Astrocyte (in vitro differentiated cells and primary cell): ENCODE measurements around the gene YPEL1. TPM values are rescaled to one million over a fixed set of nuclear protein-coding genes. Genes with fewer than 3 reads are reported as not detected.

Source experiments
- DNase-seq: peaks from one replicate; pipeline ENCODE4 v3.0.0-alpha.2; 2010; ENCODE audit warnings: low read depth
- FAIRE-seq: peaks from 2 replicates; lab custom pipeline; 2011; peaks lifted over from hg19 to GRCh38; lab: Jason Lieb, UNC
- H2AFZ ChIP-seq: 2 replicates; pipeline ENCODE4 v1.6.0; 2012; ENCODE audit warnings: low read depth, low read length, inconsistent platforms
- H3K27ac ChIP-seq: 2 replicates; pipeline ENCODE4 v1.5.1; 2011; ENCODE audit warnings: low read depth, low read length, inconsistent platforms
- H3K27me3 ChIP-seq: 2 replicates; pipeline ENCODE4 v1.6.0; 2011; ENCODE audit warnings: low read length, inconsistent platforms; ENCODE audit not compliant: insufficient read depth
- H3K36me3 ChIP-seq: 2 replicates; pipeline ENCODE4 v1.5.1; 2011; ENCODE audit warnings: low read length, inconsistent platforms; ENCODE audit not compliant: insufficient read depth
- H3K4me1 ChIP-seq: 2 replicates; pipeline ENCODE4 v1.5.1; 2011; ENCODE audit warnings: low read length, inconsistent platforms; ENCODE audit not compliant: insufficient read depth
- H3K4me2 ChIP-seq: 2 replicates; pipeline ENCODE4 v1.6.0; 2012; ENCODE audit warnings: low read length, inconsistent platforms
- H3K4me3 ChIP-seq: 2 replicates; pipeline ENCODE4 v1.5.1; 2011; ENCODE audit warnings: low read depth, mild to moderate bottlenecking, low read length, inconsistent platforms; ENCODE audit not compliant: insufficient read depth
- H3K79me2 ChIP-seq: 2 replicates; pipeline ENCODE4 v1.6.0; 2012; ENCODE audit warnings: mild to moderate bottlenecking, low read length, inconsistent platforms; ENCODE audit not compliant: insufficient read depth
- H3K9ac ChIP-seq: 2 replicates; pipeline ENCODE4 v1.6.0; 2012; ENCODE audit warnings: mild to moderate bottlenecking, low read length, inconsistent platforms
- H3K9me3 ChIP-seq: 2 replicates; pipeline ENCODE4 v1.5.1; 2012; ENCODE audit warnings: low read depth, mild to moderate bottlenecking, low read length, inconsistent platforms; ENCODE audit not compliant: insufficient read depth
- H4K20me1 ChIP-seq: 2 replicates; pipeline ENCODE4 v1.6.0; 2012; ENCODE audit warnings: low read length, inconsistent platforms; ENCODE audit not compliant: insufficient read depth
- H3K27ac Mint-ChIP-seq: one replicate; pipeline ENCODE4 v1.8.0; 2021; ENCODE audit warnings: mild to moderate bottlenecking, mixed read lengths; ENCODE audit not compliant: unreplicated experiment
- H3K27me3 Mint-ChIP-seq: one replicate; pipeline ENCODE4 v1.8.0; 2021; ENCODE audit warnings: low read depth, mixed read lengths; ENCODE audit not compliant: unreplicated experiment
- H3K36me3 Mint-ChIP-seq: one replicate; pipeline ENCODE4 v1.8.0; 2021; ENCODE audit warnings: low read depth, mixed read lengths; ENCODE audit not compliant: unreplicated experiment
- H3K4me1 Mint-ChIP-seq: one replicate; pipeline ENCODE4 v1.8.0; 2021; ENCODE audit warnings: low read depth, mixed read lengths; ENCODE audit not compliant: unreplicated experiment
- H3K4me3 Mint-ChIP-seq: one replicate; pipeline ENCODE4 v1.8.0; 2021; ENCODE audit warnings: mild to moderate bottlenecking, moderate library complexity, mixed read lengths; ENCODE audit not compliant: unreplicated experiment
- H3K9me3 Mint-ChIP-seq: one replicate; pipeline ENCODE4 v1.8.0; 2021; ENCODE audit warnings: mild to moderate bottlenecking, mixed read lengths; ENCODE audit not compliant: unreplicated experiment
- CTCF ChIP-seq: IDR thresholded peaks from 2 replicates; pipeline ENCODE4 v1.5.1; 2011; ENCODE audit warnings: low read depth, mild to moderate bottlenecking, inconsistent platforms, low read length, moderate library complexity; ENCODE audit not compliant: insufficient read depth
- EZH2 ChIP-seq: IDR thresholded peaks from 2 replicates; pipeline ENCODE4 v1.6.1; 2012; ENCODE audit warnings: mild to moderate bottlenecking, low read length, inconsistent platforms; ENCODE audit not compliant: insufficient read depth
- total RNA-seq: library from RNA; stranded (reverse); gene quantifications from 2 replicates; pipeline ENCODE4 v1.2.1, GENCODE V29; 2021

Gene YPEL1
- total RNA-seq, 1 donor from 2014 or later = 0.86 TPM

GRCh38 chr22:21688341-21688705 lies 47.3 kb downstream of the YPEL1 start:
- no peak overlapping the region for H3K27ac Mint-ChIP-seq
- Histone ChIP-seq H3K27ac (no peak overlapping the region), H3K9ac (no peak overlapping the region), H3K36me3 (peaks cover 4% of the 10 kb centered on the region), H4K20me1 (peaks cover 8% of the 10 kb centered on the region), H3K4me3 (no peak overlapping the region), H3K4me1 (no peaks in the 10 kb centered on the region), H3K9me3 (no peaks in the 10 kb centered on the region), H3K79me2 (no peaks in the 10 kb centered on the region), H3K4me2 (no peak overlapping the region), H2AFZ (no peak overlapping the region), H3K27me3 (no peaks in the 10 kb centered on the region)
- H3K27me3 Mint-ChIP-seq = no peaks in the 10 kb centered on the region
- H3K4me1 Mint-ChIP-seq = peaks cover 3% of the 10 kb centered on the region
- FAIRE-seq (no peak), DNase-seq (no peak)
- TF ChIP-seq CTCF (no peak), EZH2 (no peak)
- H3K36me3 Mint-ChIP-seq = peaks cover 5% of the 10 kb centered on the region
- H3K4me3 Mint-ChIP-seq = no peak overlapping the region
- no peaks in the 10 kb centered on the region for H3K9me3 Mint-ChIP-seq

- no peak overlapping the region for H3K27ac ChIP-seq
- no peaks in the 10 kb centered on the region for H3K79me2 ChIP-seq
- H3K36me3 ChIP-seq = peaks cover 4% of the 10 kb centered on the region
- no peak overlapping the region for H3K9ac ChIP-seq
- FAIRE-seq (no peak), DNase-seq (no peak)
- no peaks in the 10 kb centered on the region for H3K27me3 ChIP-seq
- no peak overlapping the region for H3K4me2 ChIP-seq
- H3K27ac Mint-ChIP-seq = no peak overlapping the region
- no peaks in the 10 kb centered on the region for H3K27me3 Mint-ChIP-seq
- H3K4me1 Mint-ChIP-seq = peaks cover 3% of the 10 kb centered on the region
- peaks cover 6% of the 10 kb centered on the region for H3K36me3 Mint-ChIP-seq
- H2AFZ ChIP-seq = no peak overlapping the region
- no peaks in the 10 kb centered on the region for H3K4me1 ChIP-seq
- TF ChIP-seq EZH2 (no peak), CTCF (no peak)
- no peaks in the 10 kb centered on the region for H3K9me3 Mint-ChIP-seq
- H3K4me3 Mint-ChIP-seq = no peak overlapping the region
- peaks cover 8% of the 10 kb centered on the region for H4K20me1 ChIP-seq
- no peak overlapping the region for H3K4me3 ChIP-seq
- no peaks in the 10 kb centered on the region for H3K9me3 ChIP-seq
Measured at GRCh38 chr22:21687685-21688259, 47.8 kb downstream of the YPEL1 start.

DNA sequence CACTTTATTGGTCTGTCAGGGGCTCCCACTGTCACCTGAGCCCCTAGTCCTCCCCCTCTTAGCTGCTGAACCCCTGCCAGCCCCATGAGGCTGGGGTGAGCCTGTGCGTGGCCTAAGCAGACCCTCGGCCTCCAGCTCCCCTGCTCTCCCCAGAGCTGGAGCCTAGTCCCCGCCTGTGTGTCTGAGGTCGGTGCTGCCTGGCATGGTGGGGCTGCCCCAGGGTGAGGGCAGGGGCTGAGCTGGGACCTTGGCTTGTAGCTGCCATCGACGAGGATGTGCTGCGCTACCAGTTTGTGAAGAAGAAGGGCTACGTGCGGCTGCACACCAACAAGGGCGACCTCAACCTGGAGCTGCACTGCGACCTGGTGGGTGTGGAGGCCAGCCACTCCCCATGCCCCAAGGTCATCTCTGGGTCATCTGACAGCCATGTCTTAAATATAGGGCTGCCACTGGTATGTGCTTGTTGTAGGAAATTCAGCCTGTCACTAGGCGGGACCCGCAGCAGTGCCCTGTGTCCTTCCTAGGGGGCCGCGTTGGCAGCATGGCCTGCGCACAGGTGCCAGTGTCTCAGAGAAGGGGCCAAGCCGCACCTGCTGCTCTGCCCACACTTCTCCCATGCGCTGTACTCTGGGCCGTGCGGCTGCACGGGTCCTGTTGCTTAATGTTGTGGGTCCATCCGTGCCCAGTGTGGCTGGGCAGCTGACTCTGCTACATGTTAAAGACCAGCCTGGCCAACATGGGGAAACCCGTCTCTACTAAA lies 48.8 kb downstream of the YPEL1 start:
- no peak overlapping the region for H3K4me2 ChIP-seq
- DNase-seq = no peak
- Mint-ChIP-seq H3K36me3 (peaks cover 7% of the 10 kb centered on the region), H3K27ac (no peak overlapping the region), H3K4me3 (no peak overlapping the region), H3K27me3 (no peaks in the 10 kb centered on the region), H3K9me3 (no peaks in the 10 kb centered on the region), H3K4me1 (peaks cover 7% of the 10 kb centered on the region)
- no peak overlapping the region for H3K27ac ChIP-seq
- no peak overlapping the region for H3K9ac ChIP-seq
- H2AFZ ChIP-seq = no peak overlapping the region
- peaks cover 10% of the 10 kb centered on the region for H4K20me1 ChIP-seq
- peaks cover 4% of the 10 kb centered on the region for H3K36me3 ChIP-seq
- H3K79me2 ChIP-seq = no peaks in the 10 kb centered on the region
- FAIRE-seq = no peak
- H3K4me1 ChIP-seq = peaks cover 4% of the 10 kb centered on the region
- no peaks in the 10 kb centered on the region for H3K9me3 ChIP-seq
- no peak overlapping the region for H3K4me3 ChIP-seq
- no peaks in the 10 kb centered on the region for H3K27me3 ChIP-seq
- TF ChIP-seq EZH2 = no peak
